GM18907 (cell line): Measurements from ENCODE around the gene PTPRCAP.
"Not testable (repeated sequence)": the region's sequence is repeated elsewhere in the genome, so short reads cannot be mapped to it uniquely, and the experiment has no call there.

Source experiments
- ATAC-seq: cut with Tn5 transposase; IDR thresholded peaks from one replicate; pipeline ENCODE4 v1.9.1; 2021; ENCODE audit warnings: mild to moderate bottlenecking, moderate library complexity; ENCODE audit not compliant: unreplicated experiment

The PTPRCAP gene

GRCh38 chr11:67428052-67429001, 9.2 kb downstream of the PTPRCAP start, which contains the start of gene RPS6KB2:
Gene RPS6KB2, plus strand, starts transcription at chr11:67428494. Its CDS starts 52 bp downstream, at chr11:67428546.
- peak; percentile 78 for ATAC-seq

GRCh38 chr11:67427364-67427859, 10.1 kb downstream of the PTPRCAP start:
- ATAC-seq = not testable (repeated sequence)

GRCh38 chr11:67423891-67424613, 13.4 kb downstream of the PTPRCAP start:
- no peak for ATAC-seq

- no peak for ATAC-seq
Measured at GRCh38 chr11:67423466-67423865, 14.0 kb downstream of the PTPRCAP start.

- ATAC-seq = no peak
Measured at GRCh38 chr11:67422891-67423290, 14.6 kb downstream of the PTPRCAP start.

GRCh38 chr11:67421430-67422031, 16.0 kb downstream of the PTPRCAP start:
- no peak for ATAC-seq

- ATAC-seq = peak; percentile 77
Measured at GRCh38 chr11:67420646-67421429, 16.6 kb downstream of the PTPRCAP start.

GRCh38 chr11:67420147-67420645, 17.3 kb downstream of the PTPRCAP start:
- no peak for ATAC-seq

- ATAC-seq = no peak
Measured at GRCh38 chr11:67419325-67420049, 18.0 kb downstream of the PTPRCAP start.

GRCh38 chr11:67418476-67419281, 18.8 kb downstream of the PTPRCAP start:
- ATAC-seq = no peak

GRCh38 chr11:67417425-67417824, 20.1 kb downstream of the PTPRCAP start:
- ATAC-seq = no peak

- no peak for ATAC-seq
Measured at GRCh38 chr11:67416416-67417335, 20.8 kb downstream of the PTPRCAP start.

- no peak for ATAC-seq
Measured at GRCh38 chr11:67415501-67416304, 21.8 kb downstream of the PTPRCAP start, which contains the start of gene CARNS1. Gene CARNS1, plus strand, starts transcription at chr11:67415678. Its CDS starts 522 bp downstream, at chr11:67416200.

- ATAC-seq = no peak
Measured at GRCh38 chr11:67413266-67413849, 24.1 kb downstream of the PTPRCAP start.

GRCh38 chr11:67412495-67413179, 24.8 kb downstream of the PTPRCAP start:
- no peak for ATAC-seq

GRCh38 chr11:67411785-67412152, 25.7 kb downstream of the PTPRCAP start:
- ATAC-seq = no peak
